NCI-H2196 treated with DMSO at 0.1 percent for 48 hours (cell line): ENCODE measurements around the gene SEMG1.

Experiments
- DNase-seq: peaks from one replicate; lab custom pipeline; 2025; ENCODE audit not compliant: unreplicated experiment; lab: John Stamatoyannopoulos, UW

SEMG1 gene

DNA sequence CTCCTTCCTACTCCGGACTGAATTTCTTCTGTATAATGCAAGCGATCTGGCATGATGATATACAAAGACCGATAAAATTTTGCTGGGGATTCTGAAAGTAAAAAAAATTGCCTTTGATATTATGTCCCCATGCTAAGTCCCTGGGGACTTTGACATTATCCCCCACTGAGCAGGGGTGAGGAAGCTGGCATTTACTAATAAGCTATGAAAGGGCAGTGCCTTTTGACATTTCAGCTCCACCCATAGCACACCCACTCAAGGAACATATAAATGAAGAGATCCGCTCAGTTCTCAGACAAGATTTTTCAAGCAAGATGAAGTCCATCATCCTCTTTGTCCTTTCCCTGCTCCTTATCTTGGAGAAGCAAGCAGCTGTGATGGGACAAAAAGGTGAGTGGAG, 14.2 kb downstream of the SEMG1 start, which contains the start of gene SEMG2:
Gene SEMG2, plus strand, starts transcription at position 298 of the 400 bp plus-strand sequence. Its CDS starts 17 bp downstream, at position 315.
- no peak for DNase-seq

DNA sequence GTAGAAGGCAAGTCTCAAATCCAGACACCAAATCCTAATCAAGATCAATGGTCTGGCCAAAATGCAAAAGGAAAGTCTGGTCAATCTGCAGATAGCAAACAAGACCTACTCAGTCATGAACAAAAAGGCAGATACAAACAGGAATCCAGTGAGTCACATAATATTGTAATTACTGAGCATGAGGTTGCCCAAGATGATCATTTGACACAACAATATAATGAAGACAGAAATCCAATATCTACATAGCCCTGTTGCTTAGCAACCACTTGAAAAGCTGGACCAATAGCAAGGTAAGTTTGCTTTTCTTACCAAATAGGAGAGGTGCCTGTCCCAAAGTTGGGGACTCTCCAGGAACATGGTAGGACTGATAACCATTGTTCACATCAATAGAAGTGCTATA, 16.3 kb downstream of the SEMG1 start:
- no peak for DNase-seq

DNA sequence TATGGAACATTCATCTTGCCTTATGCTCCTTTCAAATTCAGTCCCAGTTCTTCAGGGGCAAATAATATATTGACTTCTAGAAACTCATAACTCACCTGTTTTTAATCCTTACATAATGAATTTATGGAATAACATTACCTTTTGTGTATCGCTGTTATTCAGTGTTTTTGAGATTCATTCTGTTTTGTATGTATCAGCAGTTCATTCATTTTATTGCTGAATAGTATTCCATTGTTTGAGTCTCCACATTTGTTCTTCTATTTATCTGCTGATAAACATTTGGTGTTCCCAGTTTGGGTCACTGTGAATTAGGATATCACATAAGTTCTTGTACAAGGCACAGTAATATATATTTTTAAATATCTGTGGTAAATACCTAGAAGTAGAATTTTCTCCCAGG, 19.5 kb downstream of the SEMG1 start:
- DNase-seq: no peak

DNA sequence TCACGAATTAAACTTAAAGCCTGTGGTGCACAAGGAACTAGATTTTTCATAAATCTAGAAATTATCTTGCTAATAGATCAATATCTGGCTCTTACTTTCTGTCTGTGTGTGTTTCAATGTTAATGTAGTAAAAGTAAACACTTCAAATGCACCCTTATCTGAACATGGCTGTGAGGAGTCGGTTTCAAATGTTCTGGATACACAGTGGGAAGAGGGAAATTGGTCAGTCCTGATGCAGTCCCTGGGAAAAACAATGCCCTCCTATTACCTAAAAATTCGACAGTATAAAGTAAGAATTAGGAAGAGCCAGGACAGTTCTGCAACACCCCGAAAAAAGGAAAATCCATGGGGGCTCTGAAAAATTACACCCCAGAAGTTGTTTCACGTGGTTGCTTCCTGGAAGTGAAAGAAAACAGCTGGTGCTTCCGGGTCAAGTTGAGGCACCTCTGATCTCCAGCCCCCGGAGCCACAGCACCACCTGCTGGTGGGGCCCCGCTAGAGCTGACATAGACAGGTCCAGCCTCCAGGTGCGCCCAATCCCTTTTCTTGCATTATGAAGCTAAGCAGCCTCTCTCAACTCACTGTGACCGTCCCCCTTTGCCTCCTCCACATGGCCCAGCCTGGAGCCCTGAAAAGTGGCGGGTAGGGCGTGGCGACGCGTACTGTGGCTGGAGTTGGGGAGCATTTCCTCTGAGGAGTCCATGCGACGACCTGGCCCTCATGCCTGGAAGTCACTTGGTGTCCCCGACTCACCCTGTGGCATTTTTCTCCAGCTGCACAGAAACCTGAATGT, 22.6 kb downstream of the SEMG1 start:
- no peak for DNase-seq

DNA sequence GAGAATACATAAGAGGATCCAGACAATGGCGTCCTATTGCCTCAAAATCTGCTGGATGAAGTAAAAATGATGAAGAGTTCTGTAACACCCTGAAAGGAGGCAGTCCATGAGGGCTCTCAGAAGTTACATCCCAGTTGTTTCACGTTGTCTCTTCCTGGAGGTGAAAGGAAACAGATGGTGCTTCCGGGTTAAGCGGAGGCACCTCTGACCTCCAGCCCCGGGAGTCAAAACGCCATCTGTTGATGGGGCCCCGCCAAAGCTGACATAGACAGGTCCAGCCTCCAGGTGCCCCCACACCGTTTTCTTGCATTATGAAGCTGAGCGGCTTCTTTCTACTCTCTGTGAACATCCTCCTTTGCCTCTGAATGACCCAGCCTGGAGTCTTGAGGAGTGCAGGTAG, 23.8 kb downstream of the SEMG1 start:
- DNase-seq: no peak

DNA sequence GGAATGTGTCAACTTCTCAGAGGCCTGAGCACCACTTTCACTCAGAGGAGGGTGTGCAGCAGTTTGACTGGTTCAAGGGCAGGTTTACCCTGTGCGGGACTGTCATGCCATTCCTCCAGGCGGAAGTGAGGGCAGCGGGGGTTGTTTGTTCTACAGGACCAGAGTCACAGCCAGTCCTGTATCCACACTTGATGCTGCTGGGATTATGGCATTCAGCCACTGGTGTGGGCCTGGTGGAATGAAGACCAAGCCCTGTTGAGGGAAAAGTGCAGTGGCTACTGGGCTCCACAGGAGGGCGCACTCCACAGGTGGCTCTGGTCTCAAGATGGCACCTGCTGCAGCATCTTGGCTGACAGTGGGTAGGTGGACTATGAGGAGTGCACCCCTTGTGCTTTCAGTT, 29.2 kb downstream of the SEMG1 start:
- DNase-seq: no peak

DNA sequence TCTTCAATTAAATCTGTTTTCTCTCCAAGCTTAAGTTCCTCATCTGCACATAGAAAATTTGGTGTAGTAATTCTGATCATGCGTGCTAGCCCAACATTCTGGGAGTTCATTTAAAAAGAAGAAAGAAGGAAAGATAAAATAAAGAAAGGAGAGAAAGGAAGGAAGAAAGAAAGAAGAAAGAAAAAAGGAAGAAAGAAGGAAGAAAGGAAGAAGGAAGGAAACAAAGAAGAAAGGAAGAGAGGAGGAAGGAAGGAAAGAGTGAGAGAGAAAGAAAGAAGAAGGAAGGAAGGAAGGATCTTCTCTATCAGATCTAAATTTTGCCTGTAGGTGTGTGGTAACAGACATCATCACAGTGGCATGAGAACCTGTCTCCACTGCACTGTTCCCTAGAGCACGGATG, 31.3 kb downstream of the SEMG1 start:
- DNase-seq: no peak

DNA sequence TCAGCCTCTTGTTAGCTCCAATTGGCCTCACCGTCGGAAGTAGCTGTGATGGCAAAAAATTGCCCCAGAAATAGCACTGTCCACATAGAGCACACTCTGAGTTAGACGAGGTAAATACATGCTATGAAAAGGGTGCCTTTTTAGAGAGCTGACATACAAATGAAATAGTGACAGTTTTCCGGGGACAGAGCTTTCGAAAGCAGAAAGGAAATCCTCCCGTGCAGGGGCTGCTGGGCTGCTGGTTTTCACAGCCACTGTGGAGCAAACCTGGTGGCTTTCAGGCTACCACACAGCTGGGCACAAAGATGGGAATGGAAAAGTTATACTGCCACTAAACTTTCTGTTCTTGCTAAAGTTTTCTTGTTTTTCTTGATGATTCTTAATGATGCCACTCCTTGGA, 39.3 kb downstream of the SEMG1 start:
- DNase-seq: no peak

DNA sequence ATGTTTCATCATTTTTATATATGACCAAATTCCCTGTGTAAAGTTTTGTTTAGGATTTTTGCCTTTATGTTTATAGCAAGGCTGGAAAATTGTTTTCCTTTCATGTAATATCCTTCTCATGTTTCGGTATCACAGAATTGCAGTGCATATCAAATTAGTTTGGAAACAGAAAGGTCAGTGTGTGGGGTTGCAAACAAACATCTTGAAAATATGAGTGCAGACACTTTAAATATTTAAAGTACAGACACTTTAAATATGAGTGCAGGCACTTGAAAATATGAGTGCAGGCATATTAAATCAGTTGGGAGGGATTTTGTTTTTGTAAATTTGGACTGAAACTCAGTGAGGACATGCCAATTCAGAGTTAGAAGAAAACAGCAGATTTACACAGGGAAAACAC, 41.0 kb downstream of the SEMG1 start:
- no peak for DNase-seq

DNA sequence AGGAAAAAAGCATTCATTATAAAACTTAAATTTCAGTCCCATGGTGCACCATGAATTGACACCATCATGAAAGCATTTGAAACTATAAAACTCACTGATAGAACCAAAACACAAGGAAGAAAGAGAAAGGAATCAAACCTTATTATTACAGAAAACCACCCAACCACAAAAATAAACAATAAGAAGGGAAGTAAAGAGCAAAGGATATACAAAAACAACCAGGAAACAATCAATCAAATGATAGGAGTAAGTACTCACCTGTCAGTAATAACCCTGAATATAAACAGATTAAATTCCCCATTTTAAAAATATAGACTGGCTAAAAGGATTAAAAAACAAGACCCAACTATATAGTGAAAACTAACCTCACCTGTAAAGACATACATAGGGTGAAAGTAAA, 41.8 kb downstream of the SEMG1 start:
- no peak for DNase-seq

DNA sequence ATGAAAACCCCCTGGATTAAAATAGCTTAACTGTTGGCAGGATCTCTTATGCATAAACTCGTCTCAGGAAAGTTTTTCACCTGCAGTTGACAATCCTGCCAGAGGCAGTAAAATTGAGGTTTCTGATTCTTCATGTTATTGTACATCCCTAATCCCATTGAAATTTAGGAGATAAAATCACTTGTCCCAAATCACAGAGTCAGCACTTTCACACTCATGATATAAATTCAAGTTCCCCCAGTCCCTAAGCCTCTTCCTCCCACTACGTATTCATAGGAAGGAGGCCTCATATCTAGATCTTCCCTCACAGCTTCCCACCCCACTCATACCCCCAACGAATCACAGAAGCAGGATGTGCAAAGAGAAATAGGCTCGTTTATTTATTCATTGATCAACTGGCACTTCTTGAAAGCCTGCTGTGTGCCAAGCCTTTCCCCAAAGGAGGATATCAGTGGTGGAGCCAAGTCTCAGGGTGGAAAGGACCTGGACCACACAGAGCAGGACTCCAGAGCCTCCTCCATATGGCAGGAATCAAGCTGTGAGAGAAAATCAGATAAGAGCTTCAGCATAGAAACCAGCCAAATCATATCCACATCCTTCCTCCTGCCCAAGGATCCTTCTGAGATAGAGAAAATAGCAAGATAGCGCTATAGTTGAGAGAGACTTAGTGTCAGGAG, 45.2 kb downstream of the SEMG1 start:
- DNase-seq: no peak

DNA sequence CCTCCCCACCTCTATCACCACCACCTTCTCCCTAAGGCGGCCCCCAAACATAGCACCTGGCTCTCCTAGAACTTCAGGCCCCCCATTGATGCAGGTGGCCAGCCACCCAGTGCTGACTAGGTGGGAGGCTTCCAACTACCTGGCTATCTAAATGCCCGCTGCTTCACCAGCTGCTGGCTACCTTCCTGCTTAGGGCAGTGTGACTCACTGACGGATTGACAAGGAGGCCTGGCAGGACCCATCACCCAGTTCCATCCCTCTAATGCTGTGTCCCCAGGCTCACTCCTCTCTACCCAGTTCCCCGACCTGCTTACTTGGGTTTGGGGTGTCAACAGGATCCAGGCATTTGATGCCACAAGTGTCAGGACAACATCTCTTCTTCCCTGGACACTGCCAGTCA, 46.4 kb downstream of the SEMG1 start:
- no peak for DNase-seq

DNA sequence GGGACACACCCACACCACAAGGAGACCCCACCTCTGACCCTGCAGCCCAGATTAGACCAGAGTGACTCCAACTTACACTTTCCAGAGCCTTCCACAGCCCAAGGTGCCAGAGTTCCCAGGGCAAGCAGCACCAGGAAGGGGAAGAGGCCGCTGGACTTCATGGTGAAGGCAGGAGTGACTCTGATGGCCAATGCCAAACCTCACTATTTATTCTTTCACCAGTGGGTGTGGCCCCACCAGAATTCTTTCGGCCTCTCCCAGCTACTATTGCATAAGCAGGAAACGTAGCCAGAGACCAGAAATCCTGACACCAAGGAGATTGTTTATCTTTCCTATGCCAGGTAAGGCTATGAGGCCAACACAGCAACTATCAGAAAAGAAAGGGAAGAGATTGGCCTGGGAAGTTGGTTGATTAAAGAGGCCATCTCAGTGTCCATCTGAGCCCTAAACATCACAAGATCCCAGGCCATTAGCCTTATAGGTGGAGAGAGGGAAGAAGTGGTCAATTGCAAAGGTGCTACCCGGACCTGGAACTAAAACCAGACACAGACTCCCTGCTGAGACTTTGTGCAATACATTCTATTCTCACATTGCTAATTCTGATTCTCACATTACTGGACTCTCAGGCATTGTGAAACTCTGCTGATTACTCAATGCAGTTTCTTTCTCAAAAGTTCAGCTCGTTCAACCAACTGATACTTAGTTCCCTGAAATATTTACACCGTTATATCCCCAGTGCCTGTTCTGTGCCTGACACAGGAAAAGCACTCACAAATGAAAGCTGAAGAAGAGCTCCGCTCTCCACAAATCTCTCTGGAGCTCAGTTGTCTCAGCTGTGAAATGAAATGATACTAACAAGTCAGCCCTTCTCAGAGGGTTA, 47.8 kb downstream of the SEMG1 start, which contains the start of gene SLPI:
Gene SLPI, minus strand, starts transcription at position 182 of the 880 bp plus-strand sequence. Its CDS starts 21 bp downstream, at position 161.
- peak; percentile 32 for DNase-seq

DNA sequence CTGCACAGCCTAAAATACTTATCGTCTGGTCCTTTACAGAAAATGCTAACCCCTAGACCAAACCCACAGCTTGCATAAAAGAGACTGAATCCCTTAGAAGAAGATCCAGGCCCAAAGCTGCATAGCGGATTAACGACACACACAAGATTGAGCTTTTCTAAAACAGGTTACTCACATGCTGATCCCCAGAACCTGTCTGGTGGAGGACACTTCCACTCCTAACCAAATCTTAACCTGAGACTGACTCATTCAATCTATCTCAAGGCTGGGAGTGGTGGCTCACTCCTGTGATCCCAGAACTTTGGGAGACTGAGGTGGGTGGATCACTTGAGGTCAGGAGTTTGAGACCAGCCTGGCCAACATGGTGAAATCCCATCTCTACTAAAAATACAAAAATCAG, 50.3 kb downstream of the SEMG1 start:
- no peak for DNase-seq

DNA sequence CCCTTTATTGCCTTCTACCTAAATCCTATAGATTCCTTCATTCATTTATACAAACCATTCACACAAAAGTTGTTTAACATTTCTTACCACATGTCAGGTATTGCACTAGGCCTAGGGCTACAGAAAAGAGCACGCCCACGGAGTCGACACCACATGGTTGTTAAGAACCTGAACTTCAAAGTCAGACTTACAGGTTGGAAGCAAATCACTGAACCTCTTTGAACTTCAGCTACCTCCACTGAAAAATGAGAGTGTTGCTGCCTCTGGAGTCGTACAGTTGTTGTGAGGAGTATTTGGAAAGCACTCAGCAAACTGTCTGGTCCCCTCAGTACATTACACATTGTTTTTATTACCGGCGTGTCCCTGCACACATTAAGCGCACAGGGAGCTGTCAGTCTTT, 50.9 kb downstream of the SEMG1 start:
- DNase-seq: no peak

DNA sequence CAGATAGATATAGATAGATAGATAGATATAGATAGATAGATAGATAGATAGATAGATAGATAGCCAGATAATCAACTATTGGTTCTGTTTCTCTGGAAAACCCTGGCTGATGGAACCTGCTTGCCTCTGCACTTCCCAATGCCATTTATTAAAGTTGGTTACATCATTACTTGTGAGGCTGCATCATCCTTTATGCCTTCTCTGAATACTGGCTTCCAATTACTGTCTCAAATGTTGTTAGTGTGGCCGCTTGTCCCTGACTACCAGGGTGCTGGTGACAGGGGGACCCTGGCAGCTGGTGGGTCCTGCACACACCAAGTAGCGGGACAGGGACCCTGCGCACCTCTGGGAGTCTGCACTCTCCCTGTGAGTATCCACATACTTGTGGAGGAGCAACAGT, 51.4 kb downstream of the SEMG1 start:
- DNase-seq: no peak

DNA sequence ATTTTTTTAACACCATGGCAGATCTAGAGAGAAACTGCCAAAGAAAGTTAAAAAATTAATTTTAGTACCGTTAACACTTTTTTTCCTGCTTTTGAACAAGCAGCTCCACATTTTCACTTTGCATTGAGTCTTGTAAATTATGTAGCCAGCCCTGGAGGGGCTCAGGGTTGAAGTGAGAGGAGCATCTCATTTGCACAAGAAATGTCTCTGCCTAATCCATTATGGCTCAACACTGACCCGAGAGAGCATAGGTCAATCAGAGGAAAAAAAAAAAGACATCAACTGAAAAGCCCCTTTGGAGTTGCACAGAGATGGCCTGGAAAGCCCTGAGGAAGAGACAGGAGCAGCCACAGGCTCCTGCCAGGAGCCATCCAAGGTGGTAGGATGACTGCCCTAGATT, 51.8 kb downstream of the SEMG1 start:
- DNase-seq: no peak
